Tibial artery (tissue), 4 donors: ENCODE measurements around the gene NEDD4L.

Source experiments
- DNase-seq, 2 donors: peaks; one replicate each; pipeline ENCODE4 v3.0.0-alpha.2; 2019
- H3K27ac ChIP-seq, 2 donors: fragments of 200-600 bp; sonication (generic) in 1 of 2; 1 replicate in 1 of 2; 2 replicates in 1 of 2; pipeline ENCODE4 v1.5.1; 2018 to 2019; ENCODE audit warnings: mild to moderate bottlenecking in 1 of 2
- H3K27me3 ChIP-seq, 2 donors: fragments of 200-600 bp; sonication (generic) in 1 of 2; one replicate each; pipeline versions ENCODE4 v1.5.1 to v1.6.0; 2016 to 2019
- H3K36me3 ChIP-seq, 3 donors: fragments of 200-600 bp; sonication (generic) in 2 of 3; one replicate each; pipeline ENCODE4 v1.5.1; 2016 to 2019; ENCODE audit warnings: mild to moderate bottlenecking in 2 of 3
- H3K4me1 ChIP-seq, 4 donors: fragments of 200-600 bp; sonication (generic) in 2 of 4; 1 replicate in 3 of 4; 2 replicates in 1 of 4; pipeline ENCODE4 v1.5.1; 2016 to 2019
- H3K4me3 ChIP-seq, 2 donors: fragments of 200-600 bp; sonication (generic) in 1 of 2; 1 replicate in 1 of 2; 2 replicates in 1 of 2; pipeline ENCODE4 v1.5.1; 2018 to 2019; ENCODE audit warnings: mild to moderate bottlenecking in 2 of 2
- H3K9me3 ChIP-seq, 3 donors: fragments of 200-600 bp; sonication (generic) in 1 of 3; one replicate each; pipeline ENCODE4 v1.5.1; 2016 to 2019
- CTCF ChIP-seq, 2 experiments: fragments of 200-600 bp in 1 of 2; fragments of 450-650 bp in 1 of 2; IDR thresholded peaks; one replicate each; pipeline ENCODE4 v1.5.1; 2017 to 2019; ENCODE audit warnings: antibody characterized with exemption in 2 of 2, mild to moderate bottlenecking in 1 of 2, moderate library complexity in 1 of 2
- intact Hi-C: fragments of 100-400 bp; cut with DNase I; formaldehyde crosslinking; loops from one replicate; pipeline ENCODE4 v1.15.0; 2023; ENCODE audit warnings: low total_unique reads

NEDD4L gene

GRCh38 chr18:58229162-58229561 lies 185.1 kb downstream of the NEDD4L start:
- DNase-seq = no peak
- Histone ChIP-seq H3K36me3 (no peaks in the 10 kb centered on the region), H3K9me3 (no peaks in the 10 kb centered on the region), H3K4me1 (peaks cover 0 to 4% (median 0%) of the 10 kb centered on the region in 4 donors), H3K27ac (no peak overlapping the region), H3K4me3 (no peak overlapping the region), H3K27me3 (no peaks in the 10 kb centered on the region)
- intact Hi-C loops = no loop called here
- no peak for TF ChIP-seq CTCF (IDR thresholded peaks at IDR 0.05)

- TF ChIP-seq CTCF (IDR thresholded peaks at IDR 0.05) = no peak
- intact Hi-C loops = no loop called here
- no peaks in the 10 kb centered on the region for H3K9me3 ChIP-seq
- H3K4me3 ChIP-seq = no peak overlapping the region
- no peak for DNase-seq
- H3K36me3 ChIP-seq = no peaks in the 10 kb centered on the region
- H3K27ac ChIP-seq = no peak overlapping the region
- no peaks in the 10 kb centered on the region for H3K27me3 ChIP-seq
- H3K4me1 ChIP-seq = peaks cover 0 to 4% (median 0%) of the 10 kb centered on the region in 4 donors
These were observed 186.6 kb downstream of the NEDD4L start for GRCh38 chr18:58230438-58231179.

GRCh38 chr18:58231930-58232329 lies 187.9 kb downstream of the NEDD4L start:
- no peak overlapping the region for H3K27ac ChIP-seq
- H3K4me3 ChIP-seq = no peak overlapping the region
- H3K27me3 ChIP-seq = no peaks in the 10 kb centered on the region
- H3K4me1 ChIP-seq = peaks cover 0 to 4% (median 0%) of the 10 kb centered on the region in 4 donors
- H3K36me3 ChIP-seq = no peaks in the 10 kb centered on the region
- TF ChIP-seq CTCF (IDR thresholded peaks at IDR 0.05) = no peak
- no peak for DNase-seq
- intact Hi-C loops = no loop called here
- H3K9me3 ChIP-seq = no peaks in the 10 kb centered on the region

- no peaks in the 10 kb centered on the region for H3K9me3 ChIP-seq
- peaks cover 0 to 4% (median 0%) of the 10 kb centered on the region in 4 donors for H3K4me1 ChIP-seq
- DNase-seq = no peak
- intact Hi-C loops = no loop called here
- H3K27ac ChIP-seq = no peak overlapping the region
- H3K27me3 ChIP-seq = no peaks in the 10 kb centered on the region
- TF ChIP-seq CTCF (IDR thresholded peaks at IDR 0.05) = no peak
- no peak overlapping the region for H3K4me3 ChIP-seq
- H3K36me3 ChIP-seq = no peaks in the 10 kb centered on the region
These were observed 188.6 kb downstream of the NEDD4L start for GRCh38 chr18:58232668-58233067.

- TF ChIP-seq CTCF (IDR thresholded peaks at IDR 0.05) = no peak
- Histone ChIP-seq H3K27ac (no peak overlapping the region), H3K9me3 (no peaks in the 10 kb centered on the region), H3K27me3 (no peaks in the 10 kb centered on the region), H3K36me3 (no peaks in the 10 kb centered on the region), H3K4me1 (peaks cover 0 to 4% (median 0%) of the 10 kb centered on the region in 4 donors), H3K4me3 (no peak overlapping the region)
- DNase-seq = no peak
- intact Hi-C loops = no loop called here
These were observed 190.3 kb downstream of the NEDD4L start for GRCh38 chr18:58234359-58234741.
